Measurements from ENCODE around the gene UXT.

UXT gene

DNA sequence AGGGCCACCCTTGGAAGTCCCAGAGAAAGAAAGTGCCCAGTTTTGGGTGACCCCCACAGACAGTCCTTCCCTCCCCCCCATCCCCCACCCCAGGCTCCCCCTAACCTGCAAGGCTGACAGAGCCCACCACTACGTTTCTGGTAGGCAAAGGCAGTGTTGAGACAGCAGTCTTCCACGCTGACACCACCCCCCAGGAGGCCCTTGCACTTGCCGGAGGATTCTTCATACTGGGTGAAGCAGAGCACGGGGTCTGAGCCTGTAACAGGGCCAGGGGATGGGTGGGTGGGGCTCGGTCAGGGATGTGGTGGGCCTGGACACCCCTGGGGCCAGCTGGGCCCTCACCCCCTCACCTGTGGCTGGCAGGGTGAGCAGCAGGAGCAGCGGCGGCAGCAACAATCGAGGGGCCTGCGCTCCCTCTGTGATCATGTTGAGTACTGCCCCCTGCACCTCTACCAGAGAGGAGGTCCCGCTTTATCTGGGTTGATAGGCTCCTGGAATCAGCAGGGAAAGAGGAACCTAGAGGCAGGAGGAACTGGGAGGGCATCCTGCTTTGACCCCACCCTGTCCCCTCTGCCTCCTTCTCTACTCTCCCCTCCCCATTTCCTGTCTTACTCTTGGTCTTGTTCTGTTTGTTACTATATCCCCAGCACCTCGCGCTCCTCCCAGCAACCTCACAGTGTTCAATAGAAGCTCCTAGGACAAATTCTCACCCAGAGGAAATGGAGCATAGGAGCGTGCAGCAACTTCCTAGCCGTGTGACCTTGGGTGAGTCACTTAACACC lies 29.4 kb downstream of the UXT start, which contains the start of gene CFP:
CFP (minus strand) TSS at position 512 of the 782 bp plus-strand sequence; CDS start at position 426, 86 bp downstream.
- H3K27ac ChIP-seq (ENCODE audit: low read depth, low read length): no peak within 1 kb of the TSS
- H3K9ac ChIP-seq (ENCODE audit: low read depth, low read length): no peak within 1 kb of the TSS
- peaks cover 5% of the 10 kb centered on the region; the same call in 1 of the 2 replicates for H3K36me3 ChIP-seq (ENCODE audit: insufficient read depth, low read length)
- H3K9me3 ChIP-seq (ENCODE audit: insufficient read depth, low read depth, low read length): no peaks in the 10 kb centered on the region
- H3K4me1 ChIP-seq (ENCODE audit: insufficient read depth, low read length): no peaks in the 10 kb centered on the region
- 71% methylated on average over 12 of the region's 14 CpGs for WGBS
- H3K4me3 ChIP-seq (ENCODE audit: low read length): no peak within 1 kb of the TSS
- H3K27me3 ChIP-seq (ENCODE audit: insufficient read depth, low read length): no peaks in the 10 kb centered on the region

- WGBS: no CpG with 5 or more reads among the region's 1 CpG
- Histone ChIP-seq H3K9ac (ENCODE audit: low read depth, low read length) (no peak overlapping the region), H3K4me1 (ENCODE audit: insufficient read depth, low read length) (no peaks in the 10 kb centered on the region; the same call in 1 of the 2 replicates), H3K9me3 (ENCODE audit: insufficient read depth, low read depth, low read length) (no peaks in the 10 kb centered on the region), H3K4me3 (ENCODE audit: low read length) (no peak overlapping the region), H3K27me3 (ENCODE audit: insufficient read depth, low read length) (no peaks in the 10 kb centered on the region), H3K27ac (ENCODE audit: low read depth, low read length) (no peak overlapping the region), H3K36me3 (ENCODE audit: insufficient read depth, low read length) (no peaks in the 10 kb centered on the region)
Observed at GRCh38 chrX:47628982-47629381, 30.0 kb downstream of the UXT start.

DNA sequence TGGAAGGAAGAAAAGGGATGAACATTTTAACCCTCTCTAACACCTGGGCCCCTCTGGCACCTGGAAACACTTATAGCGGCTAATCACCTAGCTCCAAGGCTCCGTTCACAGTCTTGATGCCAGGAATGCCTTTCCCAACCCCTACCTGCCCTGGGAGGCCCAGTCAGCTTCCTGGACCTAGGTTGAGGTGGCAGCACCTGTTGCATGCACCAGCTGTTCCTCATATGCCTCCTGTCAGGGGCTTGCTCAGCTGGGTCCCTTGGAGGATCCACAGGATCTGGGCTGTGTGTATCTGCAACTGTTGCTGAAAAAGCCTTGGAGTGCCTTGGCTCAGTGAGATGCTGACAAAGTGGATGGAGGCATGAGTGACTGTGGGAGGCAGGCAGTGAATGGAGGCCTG lies 33.6 kb downstream of the UXT start:
- no peak overlapping the region for H3K4me3 ChIP-seq (ENCODE audit: low read length)
- peaks cover 6% of the 10 kb centered on the region for H3K27me3 ChIP-seq (ENCODE audit: insufficient read depth, low read length)
- no peaks in the 10 kb centered on the region for H3K9me3 ChIP-seq (ENCODE audit: insufficient read depth, low read depth, low read length)
- no peak overlapping the region for H3K27ac ChIP-seq (ENCODE audit: low read depth, low read length)
- no peaks in the 10 kb centered on the region for H3K36me3 ChIP-seq (ENCODE audit: insufficient read depth, low read length)
- H3K4me1 ChIP-seq (ENCODE audit: insufficient read depth, low read length): no peaks in the 10 kb centered on the region; the same call in 1 of the 2 replicates
- no peak overlapping the region for H3K9ac ChIP-seq (ENCODE audit: low read depth, low read length)
- WGBS: 86% methylated on average over 2 of the region's 2 CpGs

- peaks cover 6% of the 10 kb centered on the region for H3K27me3 ChIP-seq (ENCODE audit: insufficient read depth, low read length)
- no peaks in the 10 kb centered on the region; the same call in 1 of the 2 replicates for H3K4me1 ChIP-seq (ENCODE audit: insufficient read depth, low read length)
- peak overlapping the region; percentile 45 for H3K4me3 ChIP-seq (ENCODE audit: low read length)
- 3% methylated on average over 35 of the region's 35 CpGs for WGBS
- no peaks in the 10 kb centered on the region for H3K9me3 ChIP-seq (ENCODE audit: insufficient read depth, low read depth, low read length)
- no peak overlapping the region for H3K27ac ChIP-seq (ENCODE audit: low read depth, low read length)
- H3K9ac ChIP-seq (ENCODE audit: low read depth, low read length): peak overlapping the region; percentile 40; the same call in 1 of the 2 replicates
- no peaks in the 10 kb centered on the region for H3K36me3 ChIP-seq (ENCODE audit: insufficient read depth, low read length)
Observed at GRCh38 chrX:47623540-47624027, 35.4 kb downstream of the UXT start.

GRCh38 chrX:47621851-47622250 lies 37.1 kb downstream of the UXT start:
- 88% methylated on average over 6 of the region's 6 CpGs for WGBS
- H3K27me3 ChIP-seq (ENCODE audit: insufficient read depth, low read length): peaks cover 6% of the 10 kb centered on the region
- no peak overlapping the region for H3K27ac ChIP-seq (ENCODE audit: low read depth, low read length)
- no peak overlapping the region for H3K4me3 ChIP-seq (ENCODE audit: low read length)
- no peaks in the 10 kb centered on the region for H3K9me3 ChIP-seq (ENCODE audit: insufficient read depth, low read depth, low read length)
- H3K36me3 ChIP-seq (ENCODE audit: insufficient read depth, low read length): no peaks in the 10 kb centered on the region
- no peaks in the 10 kb centered on the region; the same call in 1 of the 2 replicates for H3K4me1 ChIP-seq (ENCODE audit: insufficient read depth, low read length)
- H3K9ac ChIP-seq (ENCODE audit: low read depth, low read length): no peak overlapping the region

DNA sequence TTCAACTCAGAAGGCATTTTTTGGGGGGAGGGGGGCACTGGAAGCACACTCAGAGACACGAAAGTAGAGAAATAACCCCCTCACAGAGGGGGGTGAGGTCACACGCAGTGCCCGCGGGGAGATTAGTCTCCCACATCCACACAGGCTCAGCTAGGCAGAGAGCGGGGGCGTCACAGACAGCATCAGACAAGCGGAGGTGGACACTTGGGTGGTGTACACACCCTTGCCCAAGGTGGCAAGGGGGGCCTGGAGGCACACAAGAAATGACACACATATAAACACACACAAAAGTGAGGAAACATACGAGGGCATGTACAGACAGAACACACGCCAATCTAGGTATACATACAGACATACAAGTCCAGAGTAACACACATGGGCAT lies 38.7 kb downstream of the UXT start:
- H3K4me1 ChIP-seq (ENCODE audit: insufficient read depth, low read length): no peaks in the 10 kb centered on the region; the same call in 1 of the 2 replicates
- peak overlapping the region; percentile 54; the same call in 1 of the 2 replicates for H3K4me3 ChIP-seq (ENCODE audit: low read length)
- H3K9ac ChIP-seq (ENCODE audit: low read depth, low read length): no peak overlapping the region
- H3K36me3 ChIP-seq (ENCODE audit: insufficient read depth, low read length): no peaks in the 10 kb centered on the region
- H3K9me3 ChIP-seq (ENCODE audit: insufficient read depth, low read depth, low read length): no peaks in the 10 kb centered on the region
- H3K27ac ChIP-seq (ENCODE audit: low read depth, low read length): no peak overlapping the region
- H3K27me3 ChIP-seq (ENCODE audit: insufficient read depth, low read length): peaks cover 6% of the 10 kb centered on the region
- WGBS: 56% methylated on average over 9 of the region's 9 CpGs

DNA sequence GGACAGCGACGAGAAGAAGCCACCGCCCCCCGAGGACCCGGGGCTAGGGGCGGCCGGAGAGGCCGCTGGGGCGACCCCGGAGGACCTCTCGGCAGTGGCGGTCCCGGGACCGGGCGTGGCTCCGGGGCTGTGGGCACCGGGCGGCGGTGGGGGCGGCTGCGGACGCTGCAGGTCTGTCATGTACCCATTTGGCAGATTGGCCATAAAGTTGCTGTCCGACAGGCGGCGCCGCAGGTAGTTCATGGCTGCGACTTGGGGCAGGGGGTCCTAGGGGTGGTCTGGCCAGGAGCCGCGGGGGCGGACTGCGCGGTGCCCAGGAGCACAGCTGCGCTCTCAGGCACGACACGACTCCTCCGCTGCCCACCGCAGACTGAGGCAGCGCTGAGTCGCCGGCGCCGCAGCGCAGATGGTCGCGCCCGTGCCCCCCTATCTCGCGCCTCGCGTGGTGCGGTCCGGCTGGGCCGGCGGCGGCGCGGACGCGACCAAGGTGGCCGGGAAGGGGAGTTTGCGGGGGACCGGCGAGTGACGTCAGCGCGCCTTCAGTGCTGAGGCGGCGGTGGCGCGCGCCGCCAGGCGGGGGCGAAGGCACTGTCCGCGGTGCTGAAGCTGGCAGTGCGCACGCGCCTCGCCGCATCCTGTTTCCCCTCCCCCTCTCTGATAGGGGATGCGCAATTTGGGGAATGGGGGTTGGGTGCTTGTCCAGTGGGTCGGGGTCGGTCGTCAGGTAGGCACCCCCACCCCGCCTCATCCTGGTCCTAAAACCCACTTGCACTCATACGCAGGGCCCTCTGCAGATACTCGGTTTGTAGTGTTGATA lies 39.3 kb downstream of the UXT start, which contains the start of gene SYN1:
SYN1 (minus strand) TSS at position 372 of the 817 bp plus-strand sequence; CDS start at position 243, 129 bp downstream.
- Histone ChIP-seq H3K36me3 (ENCODE audit: insufficient read depth, low read length) (no peaks in the 10 kb centered on the region), H3K4me3 (ENCODE audit: low read length) (peak within 1 kb of the TSS; percentile 54), H3K4me1 (ENCODE audit: insufficient read depth, low read length) (no peaks in the 10 kb centered on the region; the same call in 1 of the 2 replicates), H3K9ac (ENCODE audit: low read depth, low read length) (no peak within 1 kb of the TSS), H3K9me3 (ENCODE audit: insufficient read depth, low read depth, low read length) (no peaks in the 10 kb centered on the region), H3K27me3 (ENCODE audit: insufficient read depth, low read length) (peaks cover 6% of the 10 kb centered on the region), H3K27ac (ENCODE audit: low read depth, low read length) (no peak within 1 kb of the TSS)
- WGBS: 1% methylated on average over 64 of the region's 88 CpGs

DNA sequence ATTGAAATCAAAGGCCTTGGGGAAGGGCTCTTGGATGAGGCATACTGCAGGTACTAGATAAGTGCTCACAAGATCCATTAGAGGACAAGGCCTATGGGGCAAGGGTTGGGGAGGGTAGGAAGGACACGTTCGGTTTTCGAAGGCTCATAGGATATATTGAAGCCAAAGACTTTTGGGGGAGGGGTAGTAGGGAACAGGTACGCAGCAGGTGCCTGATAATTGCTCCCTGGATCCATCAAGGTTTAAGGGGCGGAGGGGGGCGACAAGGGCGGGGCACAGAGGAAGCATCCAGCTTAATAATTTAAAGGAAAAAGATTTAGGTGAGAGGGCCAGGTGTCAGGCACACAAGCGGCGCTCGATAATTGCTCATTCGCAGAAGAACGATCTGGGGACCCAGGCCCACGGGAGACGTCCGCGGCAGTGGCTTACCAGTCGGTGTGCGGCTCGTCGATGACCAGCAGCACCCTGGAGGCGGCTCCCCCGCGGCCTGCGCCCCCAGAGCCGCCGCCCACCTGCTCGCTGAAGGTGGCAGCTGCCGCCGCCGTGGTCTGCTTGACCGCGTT lies 40.0 kb downstream of the UXT start:
- Histone ChIP-seq H3K36me3 (ENCODE audit: insufficient read depth, low read length) (no peaks in the 10 kb centered on the region), H3K4me1 (ENCODE audit: insufficient read depth, low read length) (no peaks in the 10 kb centered on the region; the same call in 1 of the 2 replicates), H3K9me3 (ENCODE audit: insufficient read depth, low read depth, low read length) (no peaks in the 10 kb centered on the region), H3K9ac (ENCODE audit: low read depth, low read length) (no peak overlapping the region), H3K4me3 (ENCODE audit: low read length) (peak overlapping the region; percentile 54), H3K27me3 (ENCODE audit: insufficient read depth, low read length) (peaks cover 6% of the 10 kb centered on the region), H3K27ac (ENCODE audit: low read depth, low read length) (no peak overlapping the region)
- WGBS: 35% methylated on average over 32 of the region's 32 CpGs

- no peak overlapping the region for H3K4me3 ChIP-seq (ENCODE audit: low read length)
- no peaks in the 10 kb centered on the region for H3K9me3 ChIP-seq (ENCODE audit: insufficient read depth, low read depth, low read length)
- H3K27me3 ChIP-seq (ENCODE audit: insufficient read depth, low read length): no peaks in the 10 kb centered on the region
- 70% methylated on average over 5 of the region's 5 CpGs for WGBS
- no peak overlapping the region for H3K27ac ChIP-seq (ENCODE audit: low read depth, low read length)
- no peak overlapping the region for H3K9ac ChIP-seq (ENCODE audit: low read depth, low read length)
- H3K36me3 ChIP-seq (ENCODE audit: insufficient read depth, low read length): no peaks in the 10 kb centered on the region
- no peaks in the 10 kb centered on the region for H3K4me1 ChIP-seq (ENCODE audit: insufficient read depth, low read length)
Observed at GRCh38 chrX:47614618-47615017, 44.4 kb downstream of the UXT start.

GRCh38 chrX:47613082-47613481 lies 45.9 kb downstream of the UXT start:
- H3K27me3 ChIP-seq (ENCODE audit: insufficient read depth, low read length): no peaks in the 10 kb centered on the region
- H3K9me3 ChIP-seq (ENCODE audit: insufficient read depth, low read depth, low read length): no peaks in the 10 kb centered on the region
- 91% methylated on average over 8 of the region's 8 CpGs for WGBS
- H3K9ac ChIP-seq (ENCODE audit: low read depth, low read length): no peak overlapping the region
- H3K27ac ChIP-seq (ENCODE audit: low read depth, low read length): no peak overlapping the region
- no peak overlapping the region for H3K4me3 ChIP-seq (ENCODE audit: low read length)
- H3K4me1 ChIP-seq (ENCODE audit: insufficient read depth, low read length): peaks cover 6% of the 10 kb centered on the region; the same call in 1 of the 2 replicates
- H3K36me3 ChIP-seq (ENCODE audit: insufficient read depth, low read length): no peaks in the 10 kb centered on the region

Measured in HUES64 (cell line).